SK-N-SH (cell line): ENCODE data around the gene ARHGAP8. TPM values are rescaled to one million over a fixed set of nuclear protein-coding genes. Genes with fewer than 3 reads are reported as not detected.

Experiments
- CTCF ChIA-PET: fragments of 300-600, 350-600 bp; formaldehyde crosslinking; extraction: SDS; loops from one replicate; lab custom pipeline; 2021; lab: Yijun Ruan, JAX
- POLR2A ChIA-PET: fragments of 350-600 bp; sonication (Branson Sonifier 250); formaldehyde crosslinking; extraction: SDS; loops from one replicate; lab custom pipeline; 2020; ENCODE audit warnings: antibody characterized with exemption, inconsistent platforms; lab: Yijun Ruan, JAX
- DNase-seq: peaks from one replicate; pipeline ENCODE4 v3.0.0; 2012
- H2AFZ ChIP-seq: fragments of 200-600 bp; sonication (generic); 2 replicates; pipeline ENCODE4 v1.8.1; 2016; ENCODE audit warnings: antibody characterized with exemption, mild to moderate bottlenecking, low read depth
- H3F3A ChIP-seq: fragments of 200-600 bp; sonication (generic); replicated peaks from 2 replicates; pipeline ENCODE3; 2016; ENCODE audit warnings: antibody characterized with exemption, mild to moderate bottlenecking; ENCODE audit not compliant: insufficient read depth
- H3K27ac ChIP-seq, 2 experiments: fragments of 200-500 bp in 1 of 2; fragments of 200-600 bp in 1 of 2; sonication (Bioruptor generic) in 1 of 2; sonication (generic), shearing (Covaris generic) in 1 of 2; 2 replicates each; pipeline versions ENCODE4 v1.5.1 to v1.6.1; 2014 to 2016; ENCODE audit warnings: low read depth in 2 of 2, inconsistent platforms in 1 of 2, low read length in 1 of 2, mild to moderate bottlenecking in 1 of 2, mixed read lengths in 1 of 2
- H3K27me3 ChIP-seq: fragments of 200-600 bp; sonication (generic), shearing (Covaris generic); 2 replicates; pipeline ENCODE4 v1.6.1; 2016; ENCODE audit warnings: mixed run types; ENCODE audit not compliant: insufficient read depth
- H3K36me3 ChIP-seq, 2 experiments: fragments of 200-500 bp in 1 of 2; fragments of 200-600 bp in 1 of 2; sonication (Bioruptor generic) in 1 of 2; sonication (generic) in 1 of 2; replicated peaks in 1 of 2; 2 replicates each; pipeline versions ENCODE3 to v1.5.1; 2014 to 2016; ENCODE audit warnings: low read length in 1 of 2, mild to moderate bottlenecking in 1 of 2; ENCODE audit not compliant: insufficient read depth in 2 of 2, control insufficient read depth in 1 of 2
- H3K4me1 ChIP-seq, 2 experiments: fragments of 200-500 bp in 1 of 2; fragments of 200-600 bp in 1 of 2; sonication (Bioruptor generic) in 1 of 2; sonication (generic), shearing (Covaris generic) in 1 of 2; 2 replicates each; pipeline versions ENCODE4 v1.5.1 to v1.6.1; 2014 to 2016; ENCODE audit warnings: low read depth in 1 of 2, low read length in 1 of 2, mixed run types in 1 of 2; ENCODE audit not compliant: insufficient read depth in 2 of 2, control insufficient read depth in 1 of 2
- H3K4me2 ChIP-seq: fragments of 200-600 bp; sonication (generic), shearing (Covaris generic); 2 replicates; pipeline ENCODE4 v1.6.1; 2017; ENCODE audit warnings: mixed run types
- H3K4me3 ChIP-seq, 2 experiments: fragments of 200-500 bp in 1 of 2; fragments of 200-600 bp in 1 of 2; sonication (Bioruptor generic) in 1 of 2; sonication (generic), shearing (Covaris generic) in 1 of 2; 2 replicates each; pipeline versions ENCODE4 v1.5.1 to v1.8.1; 2014 to 2016; ENCODE audit warnings: low read depth in 2 of 2, inconsistent platforms in 1 of 2, low read length in 1 of 2, mild to moderate bottlenecking in 1 of 2, mixed read lengths in 1 of 2, moderate library complexity in 1 of 2
- H3K79me2 ChIP-seq: fragments of 200-600 bp; sonication (generic); 2 replicates; pipeline ENCODE4 v1.8.1; 2017; ENCODE audit warnings: mild to moderate bottlenecking; ENCODE audit not compliant: insufficient read depth
- H3K9ac ChIP-seq: fragments of 200-600 bp; sonication (generic); 2 replicates; pipeline ENCODE4 v1.6.1; 2017; ENCODE audit warnings: mixed run types
- H3K9me2 ChIP-seq: fragments of 200-600 bp; sonication (generic); 2 replicates; pipeline ENCODE4 v1.6.1; 2017; ENCODE audit warnings: mixed run types
- H3K9me3 ChIP-seq: fragments of 200-600 bp; sonication (generic); 2 replicates; pipeline ENCODE4 v1.6.1; 2017; ENCODE audit warnings: mixed run types, mild to moderate bottlenecking, moderate library complexity
- H4K20me1 ChIP-seq: fragments of 200-600 bp; sonication (generic); 2 replicates; pipeline ENCODE4 v1.6.1; 2017; ENCODE audit warnings: mild to moderate bottlenecking, mixed run types; ENCODE audit not compliant: insufficient read depth
- CHD2 ChIP-seq: fragments of 150-350 bp; IDR thresholded peaks from 2 replicates; pipeline ENCODE4 v1.6.1; 2018; ENCODE audit warnings: low read length; ENCODE audit not compliant: partially characterized antibody
- JUND ChIP-seq: IDR thresholded peaks from 2 replicates; pipeline ENCODE4 v1.4.0; 2012
- MAX ChIP-seq: IDR thresholded peaks from 2 replicates; pipeline ENCODE4 v1.4.0; 2012; ENCODE audit warnings: low read depth
- MXI1 ChIP-seq: IDR thresholded peaks from 2 replicates; pipeline ENCODE4 v1.6.1; 2012; ENCODE audit warnings: mild to moderate bottlenecking, low read depth, low read length, improper control_type of control experiment
- NFIC ChIP-seq: IDR thresholded peaks from 2 replicates; pipeline ENCODE4 v1.4.0; 2012; ENCODE audit warnings: borderline replicate concordance
- PBX3 ChIP-seq: IDR thresholded peaks from 2 replicates; pipeline ENCODE4; 2012
- RCOR1 ChIP-seq: fragments of 150-350 bp; IDR thresholded peaks from 2 replicates; pipeline ENCODE4 v1.6.1; 2017; ENCODE audit warnings: antibody characterized with exemption, low read length
- RXRA ChIP-seq: IDR thresholded peaks from 2 replicates; pipeline ENCODE4 v1.4.0; 2012; ENCODE audit warnings: low read depth, mild to moderate bottlenecking, borderline replicate concordance
- SMC3 ChIP-seq: IDR thresholded peaks from 2 replicates; pipeline ENCODE4 v1.6.1; 2012; ENCODE audit warnings: low read depth, low read length, improper control_type of control experiment
- TCF12 ChIP-seq: IDR thresholded peaks from 2 replicates; pipeline ENCODE4 v1.4.0; 2012
- YY1 ChIP-seq: IDR thresholded peaks from 2 replicates; pipeline ENCODE4 v1.4.0; 2012; ENCODE audit warnings: low read depth, mild to moderate bottlenecking
- WGBS: methylation state at CpG from one replicate; pipeline ENCODE4 v1.1.6; 2017; ENCODE audit warnings: low lambda C conversion rate; 5-methylcytosine and 5-hydroxymethylcytosine counted together
- polyA plus RNA-seq, 3 experiments: library from polyadenylated mRNA; depleted of rRNA; stranded (reverse); fragments of >200 nt; gene quantifications; 2 replicates each; pipeline ENCODE4 v1.2.3, GENCODE V29; 2012
- TF ChIP-seq, protein P1 (sequence below): fragments of 150-350 bp; IDR thresholded peaks from 2 replicates; pipeline ENCODE4 v1.6.1; 2016; ENCODE audit warnings: mild to moderate bottlenecking, low read depth, low read length
- TF ChIP-seq, protein P2 (sequence below): IDR thresholded peaks from 2 replicates; pipeline ENCODE4 v1.4.0; 2012; ENCODE audit warnings: low read depth, borderline replicate concordance

The ARHGAP8 gene
- polyA plus RNA-seq, 1 of the 3 experiments (the other 2 are of a cell fraction), result 0.08 TPM

DNA sequence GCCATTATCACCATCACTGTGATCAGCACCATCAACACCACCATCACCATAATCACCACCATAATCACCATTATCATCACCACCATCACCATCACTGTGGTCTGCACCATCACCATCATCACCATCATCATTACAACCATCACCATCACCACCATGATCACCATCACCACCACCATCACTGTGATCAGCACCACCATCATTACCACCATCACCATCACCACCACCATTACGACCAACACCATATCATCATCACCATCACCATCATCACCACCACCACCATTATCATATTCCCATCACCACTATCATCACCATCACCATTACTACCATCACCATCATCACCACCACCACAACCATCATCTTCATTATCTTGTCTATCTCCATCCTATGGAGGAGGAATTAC is 132.2 kb downstream of the ARHGAP8 start:
- Histone ChIP-seq H3F3A (no peaks in the 10 kb centered on the region), H3K27ac (no peak overlapping the region), H3K36me3 (no peaks in the 10 kb centered on the region), H2AFZ (no peak overlapping the region), H3K9me3 (no peaks in the 10 kb centered on the region), H3K4me2 (no peak overlapping the region), H3K27me3 (no peaks in the 10 kb centered on the region), H3K9me2 (no peaks in the 10 kb centered on the region), H3K9ac (no peak overlapping the region), H3K4me3 (no peak overlapping the region), H3K79me2 (no peaks in the 10 kb centered on the region), H4K20me1 (no peaks in the 10 kb centered on the region), H3K4me1 (peaks cover 0 to 3% of the 10 kb centered on the region in 2 experiments; a peak in 1 of 4 replicates)
- POLR2A ChIA-PET, result no interaction called here
- WGBS, result 81% methylated on average over 1 of the region's 1 CpG
- CTCF ChIA-PET, result no interaction called here
- TF ChIP-seq YY1, result no peak
- TF ChIP-seq MAX, result no peak
- TF ChIP-seq NFIC, result no peak
- TF ChIP-seq PBX3, result no peak
- TF ChIP-seq RXRA, result no peak
- no peak for TF ChIP-seq RCOR1
- TF ChIP-seq SMC3, result no peak
- TF ChIP-seq, protein P1, sequence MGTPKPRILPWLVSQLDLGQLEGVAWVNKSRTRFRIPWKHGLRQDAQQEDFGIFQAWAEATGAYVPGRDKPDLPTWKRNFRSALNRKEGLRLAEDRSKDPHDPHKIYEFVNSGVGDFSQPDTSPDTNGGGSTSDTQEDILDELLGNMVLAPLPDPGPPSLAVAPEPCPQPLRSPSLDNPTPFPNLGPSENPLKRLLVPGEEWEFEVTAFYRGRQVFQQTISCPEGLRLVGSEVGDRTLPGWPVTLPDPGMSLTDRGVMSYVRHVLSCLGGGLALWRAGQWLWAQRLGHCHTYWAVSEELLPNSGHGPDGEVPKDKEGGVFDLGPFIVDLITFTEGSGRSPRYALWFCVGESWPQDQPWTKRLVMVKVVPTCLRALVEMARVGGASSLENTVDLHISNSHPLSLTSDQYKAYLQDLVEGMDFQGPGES, result no peak
- TF ChIP-seq JUND, result no peak
- TF ChIP-seq, protein P2, sequence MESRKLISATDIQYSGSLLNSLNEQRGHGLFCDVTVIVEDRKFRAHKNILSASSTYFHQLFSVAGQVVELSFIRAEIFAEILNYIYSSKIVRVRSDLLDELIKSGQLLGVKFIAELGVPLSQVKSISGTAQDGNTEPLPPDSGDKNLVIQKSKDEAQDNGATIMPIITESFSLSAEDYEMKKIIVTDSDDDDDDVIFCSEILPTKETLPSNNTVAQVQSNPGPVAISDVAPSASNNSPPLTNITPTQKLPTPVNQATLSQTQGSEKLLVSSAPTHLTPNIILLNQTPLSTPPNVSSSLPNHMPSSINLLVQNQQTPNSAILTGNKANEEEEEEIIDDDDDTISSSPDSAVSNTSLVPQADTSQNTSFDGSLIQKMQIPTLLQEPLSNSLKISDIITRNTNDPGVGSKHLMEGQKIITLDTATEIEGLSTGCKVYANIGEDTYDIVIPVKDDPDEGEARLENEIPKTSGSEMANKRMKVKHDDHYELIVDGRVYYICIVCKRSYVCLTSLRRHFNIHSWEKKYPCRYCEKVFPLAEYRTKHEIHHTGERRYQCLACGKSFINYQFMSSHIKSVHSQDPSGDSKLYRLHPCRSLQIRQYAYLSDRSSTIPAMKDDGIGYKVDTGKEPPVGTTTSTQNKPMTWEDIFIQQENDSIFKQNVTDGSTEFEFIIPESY, result no peak
- TF ChIP-seq TCF12, result no peak
- no peak for TF ChIP-seq MXI1
- no peak for TF ChIP-seq CHD2
- DNase-seq, result no peak
